GM19023 (cell line): ENCODE results near the gene IRF4.
"Not testable (repeated sequence)": the region's sequence is repeated elsewhere in the genome, so short reads cannot be mapped to it uniquely, and the experiment has no call there.

Experiments used
- ATAC-seq: cut with Tn5 transposase; IDR thresholded peaks from one replicate; pipeline ENCODE4 v1.9.1; 2021; ENCODE audit warnings: mild to moderate bottlenecking, moderate library complexity; ENCODE audit not compliant: unreplicated experiment

IRF4 gene

DNA sequence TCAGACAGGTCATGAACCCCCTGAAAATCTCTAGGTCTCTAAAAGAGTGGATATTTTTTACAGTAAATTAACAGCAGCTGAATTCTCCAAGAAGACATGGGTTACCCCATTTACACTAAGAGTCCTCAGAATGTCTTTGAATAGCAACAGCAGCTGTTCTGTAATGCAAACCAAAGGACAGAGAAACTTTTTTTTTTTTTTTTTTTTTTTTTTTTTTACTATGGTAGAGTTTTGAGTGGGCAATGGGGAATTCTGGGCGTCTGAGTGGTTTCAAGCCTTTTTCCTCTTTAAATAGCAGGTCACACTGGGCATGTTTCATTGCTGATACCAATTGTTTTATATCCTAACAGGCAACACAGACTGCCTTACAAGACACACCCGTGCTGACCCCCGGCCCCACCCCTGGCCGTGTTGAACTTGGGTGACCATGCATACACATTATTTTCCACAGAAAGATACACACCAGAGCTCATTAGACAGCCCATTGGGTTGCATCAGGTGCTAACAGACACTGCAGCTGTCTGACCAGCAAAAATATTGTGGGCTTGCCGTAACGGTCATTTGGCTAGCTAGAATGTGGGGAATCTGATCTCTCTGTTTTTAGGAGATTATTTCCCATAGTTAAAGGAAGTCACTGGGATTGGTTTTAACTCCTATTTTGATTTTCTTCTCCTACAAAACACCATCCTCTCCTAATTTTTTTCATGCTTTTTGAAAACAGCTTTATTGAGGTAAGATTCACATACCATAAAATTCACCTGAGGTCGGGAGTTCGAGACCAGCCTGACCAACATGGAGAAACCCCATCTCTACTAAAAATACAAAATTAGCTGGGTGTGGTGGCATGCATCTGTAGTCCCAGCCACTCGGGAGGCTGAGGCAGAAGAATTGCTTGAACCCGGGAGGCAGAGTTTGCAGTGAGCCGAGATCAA, 26.7 kb upstream of the IRF4 start:
- ATAC-seq = no peak

DNA sequence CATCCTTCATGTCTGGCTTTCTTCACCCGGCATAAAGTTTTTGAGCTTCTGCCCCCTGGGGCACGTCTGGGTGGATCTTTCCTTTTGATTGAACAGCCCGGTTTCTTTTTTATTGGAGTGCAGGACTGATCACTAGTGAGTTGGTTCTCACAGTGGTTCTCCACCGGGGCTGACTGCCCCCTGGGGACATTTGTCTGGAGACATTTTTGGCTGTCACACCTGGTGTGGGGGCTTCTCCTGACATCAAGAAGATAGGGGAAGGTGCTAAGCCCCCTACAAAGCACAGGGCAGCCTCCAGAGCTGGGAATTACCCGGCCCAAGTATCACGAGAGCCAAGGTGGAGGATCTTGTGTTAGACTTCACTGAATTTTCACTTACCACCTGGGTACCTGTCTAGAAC, 25.7 kb upstream of the IRF4 start:
- no peak for ATAC-seq

DNA sequence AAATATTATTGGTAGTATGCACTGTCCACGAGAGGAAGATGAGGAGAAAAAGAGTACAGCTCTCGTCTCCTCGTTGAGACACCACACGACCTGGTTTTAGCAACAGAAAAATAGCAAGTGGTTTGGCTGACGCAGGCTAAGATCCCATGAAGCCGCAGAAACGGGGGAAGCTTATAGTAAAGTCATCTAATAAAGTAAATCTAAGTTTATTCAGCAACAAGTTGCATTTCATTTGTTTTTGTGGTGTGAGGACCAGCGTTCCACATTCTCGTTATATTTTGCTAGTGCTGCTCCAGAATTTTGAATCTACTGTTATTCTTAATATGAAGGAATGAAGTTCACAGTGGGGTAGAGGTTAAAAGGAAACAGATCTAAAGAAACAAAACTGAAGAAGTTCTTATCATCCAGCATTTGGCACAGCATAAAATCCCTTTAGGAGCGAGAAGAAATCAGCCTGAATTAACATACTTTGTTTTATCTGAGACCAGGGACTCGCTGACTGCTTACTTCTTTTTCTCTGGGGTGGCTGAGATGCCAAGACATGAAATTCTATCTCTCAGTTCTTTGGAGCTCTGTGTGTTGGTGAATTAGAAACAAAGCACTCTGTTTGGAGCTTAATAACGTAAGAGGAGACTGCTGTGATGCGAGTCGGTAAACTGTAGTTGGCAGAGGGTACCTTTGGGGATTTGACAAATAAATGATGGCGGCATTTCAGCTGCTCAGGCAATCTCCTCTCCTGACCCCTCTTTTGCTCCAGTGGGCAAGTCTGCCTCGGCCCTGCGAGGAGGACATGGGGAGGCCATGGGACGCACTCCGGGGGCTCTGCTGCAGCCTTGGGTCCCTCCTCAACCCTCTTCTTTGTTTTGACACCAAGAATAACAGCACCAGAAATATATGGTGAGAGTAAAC, 24.9 kb upstream of the IRF4 start:
- ATAC-seq = no peak

DNA sequence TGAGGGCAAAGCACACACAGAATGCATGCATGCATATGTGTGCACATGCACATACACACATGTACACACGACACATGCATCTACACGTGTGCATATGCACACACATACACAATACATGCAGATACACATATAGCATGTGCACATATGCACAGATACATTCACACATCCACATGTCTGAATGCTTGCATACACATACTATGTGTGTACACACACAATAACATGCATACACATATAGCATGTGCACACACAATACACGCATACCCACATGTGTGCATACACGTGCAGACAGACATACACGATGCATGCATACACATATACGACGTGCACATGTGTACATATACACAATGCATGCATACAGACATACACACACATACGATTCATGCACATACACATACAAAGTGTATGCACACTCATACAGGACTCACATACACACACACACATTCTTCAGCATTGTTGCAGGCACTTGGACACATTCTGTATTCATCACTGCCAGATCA, 24.2 kb upstream of the IRF4 start:
- no peak for ATAC-seq

DNA sequence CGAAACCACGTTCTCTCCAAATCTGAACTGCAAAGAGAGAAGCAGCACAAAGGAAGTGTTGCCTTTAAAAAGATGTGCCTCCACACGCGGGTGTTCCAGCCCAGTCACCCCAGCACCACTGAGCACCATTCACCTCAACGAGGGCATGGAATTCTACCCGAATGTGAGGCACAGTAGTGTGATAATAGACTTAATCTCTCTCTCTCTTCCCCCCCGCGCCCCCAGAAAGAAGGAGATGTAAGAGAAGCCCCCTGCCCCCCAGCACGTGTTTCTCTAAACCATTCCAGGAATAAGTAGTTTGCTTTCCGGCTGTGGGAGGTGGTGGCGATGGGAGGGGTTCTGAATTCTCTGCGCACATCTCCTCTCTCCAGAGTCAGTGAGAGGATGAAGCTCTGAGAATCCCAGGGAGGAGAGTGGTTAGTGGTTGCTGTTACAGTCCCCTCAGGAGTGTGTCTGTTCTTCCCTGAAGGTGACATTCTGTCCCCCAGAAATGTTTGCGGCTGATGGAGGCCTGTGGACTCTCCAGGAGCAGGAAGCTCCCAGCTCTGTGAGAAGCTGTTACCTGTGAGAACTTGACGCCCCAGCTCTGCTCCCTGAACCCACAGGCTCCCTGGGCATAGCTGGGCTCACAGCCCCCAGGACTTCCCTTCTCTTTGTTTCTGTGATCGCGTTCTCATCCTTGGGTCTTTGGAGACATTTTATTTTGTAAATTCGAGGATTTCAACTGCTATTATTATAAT, 23.5 kb upstream of the IRF4 start:
- ATAC-seq = no peak

DNA sequence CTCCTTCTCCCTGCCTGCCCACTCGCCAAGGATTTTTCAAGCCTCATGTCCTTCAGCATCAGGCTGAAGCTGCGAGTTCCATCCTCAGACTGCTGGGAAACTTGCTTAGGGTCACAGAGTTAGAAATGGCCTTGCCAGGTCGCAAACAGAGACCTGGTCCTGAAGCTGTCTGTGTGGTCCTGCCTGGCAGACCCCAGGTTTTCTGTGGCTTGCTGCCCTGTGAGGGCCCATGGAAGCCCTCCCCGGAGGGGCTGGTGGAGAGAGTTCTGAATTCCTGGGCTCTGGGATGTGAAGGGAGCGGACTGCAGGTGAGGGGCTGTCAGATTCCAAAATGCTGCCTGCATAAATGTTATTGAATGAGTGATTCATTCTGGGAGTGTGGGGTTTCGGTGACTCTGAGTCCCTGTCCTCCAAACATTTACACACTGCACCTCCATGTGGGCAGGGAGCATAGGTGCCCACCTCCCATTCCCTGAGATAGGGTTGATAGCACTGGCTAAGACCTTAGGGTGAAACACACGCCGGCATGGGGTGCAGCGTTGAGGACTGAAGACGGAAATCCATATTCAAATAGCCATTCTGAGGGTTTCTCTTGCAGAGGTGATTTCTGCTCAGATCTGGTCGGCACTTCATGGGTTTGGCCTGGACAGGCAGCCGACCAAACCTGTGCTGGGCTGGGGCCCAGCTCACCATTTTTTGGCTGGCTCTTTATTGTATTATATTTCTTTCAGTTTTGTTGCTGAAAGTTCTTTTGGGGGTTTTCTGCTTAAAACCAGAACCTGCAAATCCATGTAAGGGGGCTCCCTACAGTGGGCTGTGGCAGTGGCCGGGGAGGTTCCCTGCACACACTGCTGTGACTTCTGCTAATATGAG, 21.8 kb upstream of the IRF4 start:
- no peak for ATAC-seq

DNA sequence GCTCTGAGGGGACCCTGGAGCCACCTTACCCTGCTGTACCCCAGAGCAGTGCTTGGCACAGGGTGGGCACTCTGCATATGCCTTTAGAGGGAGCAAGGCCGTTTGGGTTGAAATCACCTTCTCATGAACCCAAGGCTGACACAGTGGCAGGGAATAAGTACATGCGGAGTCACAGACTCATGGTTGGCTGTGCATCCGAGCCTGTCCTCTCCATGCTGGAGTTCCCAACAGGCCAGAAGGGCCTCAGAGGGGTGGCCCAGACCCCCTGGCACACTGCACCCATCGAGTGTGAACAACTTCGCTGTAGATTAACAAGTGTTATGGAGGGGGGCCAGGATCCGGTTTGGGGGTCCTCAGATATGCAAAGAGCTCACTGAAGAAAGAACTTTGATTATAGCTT, 21.0 kb upstream of the IRF4 start:
- no peak for ATAC-seq

DNA sequence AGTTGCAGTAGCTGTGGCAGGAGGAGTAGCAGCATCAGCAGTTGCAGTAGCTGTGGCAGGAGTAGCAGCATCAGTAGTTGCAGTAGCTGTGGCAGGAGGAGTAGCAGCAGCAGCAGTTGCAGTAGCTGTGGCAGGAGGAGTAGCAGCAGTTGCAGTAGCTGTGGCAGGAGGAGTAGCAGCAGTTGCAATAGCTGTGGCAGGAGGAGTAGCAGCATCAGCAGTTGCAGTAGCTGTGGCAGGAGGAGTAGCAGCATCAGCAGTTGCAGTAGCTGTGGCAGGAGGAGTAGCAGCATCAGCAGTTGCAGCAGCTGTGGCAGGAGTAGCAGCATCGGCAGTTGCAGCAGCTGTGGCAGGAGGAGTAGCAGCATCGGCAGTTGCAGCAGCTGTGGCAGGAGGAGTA, 19.7 kb upstream of the IRF4 start:
- not testable (repeated sequence) for ATAC-seq

DNA sequence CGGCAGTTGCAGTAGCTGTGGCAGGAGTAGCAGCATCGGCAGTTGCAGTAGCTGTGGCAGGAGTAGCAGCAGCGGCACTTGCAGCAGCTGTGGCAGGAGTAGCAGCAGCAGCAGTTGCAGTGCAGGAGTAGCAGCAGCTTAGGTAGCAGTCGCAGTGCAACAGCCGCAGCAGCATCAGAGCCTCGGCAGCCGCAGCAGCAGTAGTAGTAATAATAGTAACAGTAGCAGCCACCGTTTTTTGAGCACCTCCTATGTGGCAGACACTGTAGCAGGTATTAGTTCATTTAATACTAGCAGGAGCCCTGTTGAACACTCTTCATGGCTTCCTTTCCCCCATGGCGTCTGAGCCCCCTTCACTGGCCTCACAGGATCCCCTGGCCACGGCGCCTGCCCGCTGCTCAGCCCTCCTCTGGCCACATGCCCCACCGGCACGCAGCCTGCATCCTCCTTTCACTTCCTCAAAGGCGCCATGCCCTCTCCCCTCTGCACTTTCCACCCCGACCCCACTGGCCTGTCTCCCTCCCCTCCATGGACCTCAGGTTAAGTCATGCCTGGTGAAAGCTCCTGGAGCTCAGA, 19.1 kb upstream of the IRF4 start:
- no peak for ATAC-seq

DNA sequence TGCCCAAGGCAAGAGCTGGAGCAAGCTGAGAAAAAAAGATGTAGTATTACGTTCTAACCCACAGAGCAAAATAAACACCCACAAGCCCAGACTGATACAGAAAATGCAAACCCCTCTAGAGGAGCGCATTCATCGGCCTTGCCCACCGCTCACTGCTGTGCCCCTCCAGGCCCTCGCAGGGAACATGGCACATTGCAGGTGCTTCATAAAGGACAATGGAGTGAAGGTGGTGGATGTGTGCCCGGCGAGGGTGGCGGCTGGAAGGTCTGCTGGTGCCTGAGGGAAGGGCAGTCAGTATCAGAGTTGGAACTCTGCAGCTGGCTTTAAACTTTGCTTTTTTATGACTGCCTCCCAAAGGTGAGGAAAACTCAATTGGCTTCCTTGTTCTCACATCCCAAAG, 18.5 kb upstream of the IRF4 start:
- ATAC-seq = no peak

DNA sequence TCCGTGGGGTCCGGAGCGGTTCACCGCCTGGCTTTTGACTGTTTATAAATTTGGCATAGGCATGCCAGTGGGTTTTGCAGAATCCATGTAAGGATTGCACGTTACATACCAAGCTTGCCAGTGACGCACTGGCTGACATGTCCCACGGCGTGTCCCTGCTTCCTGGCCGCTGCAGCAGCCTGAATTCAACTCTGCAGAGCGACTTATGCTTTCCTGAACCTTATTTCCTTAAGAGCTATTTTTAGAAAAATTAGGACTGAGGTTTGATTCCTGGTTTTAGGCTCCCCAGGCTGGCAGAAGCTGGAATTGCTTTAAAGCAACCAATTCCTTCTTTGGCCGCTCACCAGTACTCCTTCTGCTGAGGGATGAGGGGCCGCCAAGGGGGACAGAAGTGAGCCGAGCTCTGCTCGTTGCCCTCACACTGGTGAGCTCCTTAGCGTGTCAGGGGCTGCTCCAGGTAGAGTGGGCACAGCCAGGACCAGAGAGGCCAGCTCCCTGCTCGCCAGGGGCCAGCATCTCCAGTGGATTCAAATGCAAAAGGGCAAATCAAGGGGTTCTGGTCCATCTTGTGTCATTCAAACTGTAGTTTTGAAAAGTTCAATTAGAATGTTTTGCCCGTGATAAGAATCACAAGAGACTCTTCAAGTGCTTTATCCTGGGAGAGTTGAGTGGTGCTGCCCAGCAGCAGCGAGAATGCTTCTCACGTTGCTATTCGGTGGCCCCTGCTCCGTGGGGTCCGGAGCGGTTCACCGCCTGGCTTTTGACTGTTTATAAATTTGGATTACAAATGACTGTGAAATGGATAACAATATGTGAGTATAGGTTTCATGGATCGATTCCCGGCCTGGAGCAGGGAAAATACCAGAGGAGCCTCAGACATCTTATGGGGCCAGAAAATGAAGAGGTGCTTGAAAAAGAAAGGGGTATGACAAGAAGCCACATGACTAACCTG, 17.5 kb upstream of the IRF4 start:
- no peak for ATAC-seq

DNA sequence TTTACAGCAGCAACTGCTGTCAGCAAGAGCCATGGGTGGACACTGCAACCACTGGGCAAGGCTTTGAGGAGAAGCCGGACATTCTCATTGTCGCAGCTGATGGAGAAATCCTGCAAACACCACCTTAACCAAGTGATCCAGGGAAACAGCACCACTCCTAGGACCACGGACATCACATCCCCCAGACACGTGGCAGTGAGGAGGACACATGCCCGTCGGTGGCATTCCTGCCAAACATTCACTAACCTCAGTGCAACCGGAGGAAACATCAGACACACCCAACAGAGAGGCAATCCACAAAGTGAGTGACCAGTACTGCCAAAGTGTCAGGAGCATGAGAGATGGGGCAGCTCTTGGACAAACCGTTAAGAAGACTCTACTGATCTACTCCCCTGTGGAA, 16.6 kb upstream of the IRF4 start:
- no peak for ATAC-seq

DNA sequence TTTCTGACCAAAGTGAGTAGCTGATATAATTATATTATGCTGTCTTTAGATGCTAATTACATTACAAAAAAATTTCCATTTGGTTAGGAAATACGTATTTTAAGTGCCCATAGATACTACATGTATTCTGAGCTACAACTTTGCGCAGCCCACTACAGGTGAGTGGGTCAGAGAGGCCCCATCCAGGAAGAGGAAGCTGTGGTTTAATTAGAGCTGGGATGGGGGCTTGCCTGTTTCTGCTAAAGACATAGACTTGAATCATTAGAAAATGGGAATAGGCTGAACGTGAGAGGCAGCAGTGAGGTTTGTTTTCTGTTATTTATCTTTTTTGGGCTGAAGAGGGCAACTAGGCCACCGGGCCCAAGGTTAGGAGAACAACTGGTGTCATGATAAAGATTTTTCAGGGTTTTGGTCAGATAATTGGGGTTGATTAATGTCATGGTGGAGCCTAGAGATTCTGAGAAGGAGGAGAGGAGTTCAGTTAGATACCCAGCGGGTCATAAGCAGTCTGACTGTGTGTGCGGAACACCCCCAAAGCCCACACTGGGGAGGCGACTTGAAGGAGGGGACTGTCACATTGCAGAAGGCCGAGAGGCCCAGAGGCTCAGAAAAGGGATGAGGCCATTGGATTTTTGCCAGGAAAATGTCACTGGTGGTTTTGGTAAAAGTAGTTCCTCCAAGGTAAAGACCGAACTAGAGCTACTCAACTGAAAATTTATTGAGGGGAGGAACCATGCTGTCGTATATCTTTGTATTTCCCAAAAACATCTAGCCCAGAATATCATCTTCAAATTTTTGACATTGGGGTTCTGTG, 14.5 kb upstream of the IRF4 start:
- ATAC-seq = no peak

DNA sequence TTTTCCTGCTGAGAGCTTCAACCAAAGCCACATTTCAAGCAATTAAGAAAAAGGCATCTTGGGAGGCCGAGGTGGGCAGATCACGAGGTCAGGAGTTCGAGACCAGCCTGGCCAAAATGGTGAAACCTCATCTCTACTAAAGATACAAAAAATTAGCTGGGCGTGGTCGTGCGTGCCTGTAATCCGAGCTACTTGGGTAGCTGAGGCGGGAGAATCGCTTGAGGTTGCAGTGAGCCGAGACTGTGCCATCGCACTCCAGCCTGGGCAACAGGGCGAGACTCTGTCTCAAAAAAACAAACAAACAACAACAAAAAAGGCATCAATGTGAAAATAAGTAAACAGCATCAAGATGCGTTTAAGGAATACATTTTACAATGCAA, 13.9 kb upstream of the IRF4 start:
- ATAC-seq = not testable (repeated sequence)

DNA sequence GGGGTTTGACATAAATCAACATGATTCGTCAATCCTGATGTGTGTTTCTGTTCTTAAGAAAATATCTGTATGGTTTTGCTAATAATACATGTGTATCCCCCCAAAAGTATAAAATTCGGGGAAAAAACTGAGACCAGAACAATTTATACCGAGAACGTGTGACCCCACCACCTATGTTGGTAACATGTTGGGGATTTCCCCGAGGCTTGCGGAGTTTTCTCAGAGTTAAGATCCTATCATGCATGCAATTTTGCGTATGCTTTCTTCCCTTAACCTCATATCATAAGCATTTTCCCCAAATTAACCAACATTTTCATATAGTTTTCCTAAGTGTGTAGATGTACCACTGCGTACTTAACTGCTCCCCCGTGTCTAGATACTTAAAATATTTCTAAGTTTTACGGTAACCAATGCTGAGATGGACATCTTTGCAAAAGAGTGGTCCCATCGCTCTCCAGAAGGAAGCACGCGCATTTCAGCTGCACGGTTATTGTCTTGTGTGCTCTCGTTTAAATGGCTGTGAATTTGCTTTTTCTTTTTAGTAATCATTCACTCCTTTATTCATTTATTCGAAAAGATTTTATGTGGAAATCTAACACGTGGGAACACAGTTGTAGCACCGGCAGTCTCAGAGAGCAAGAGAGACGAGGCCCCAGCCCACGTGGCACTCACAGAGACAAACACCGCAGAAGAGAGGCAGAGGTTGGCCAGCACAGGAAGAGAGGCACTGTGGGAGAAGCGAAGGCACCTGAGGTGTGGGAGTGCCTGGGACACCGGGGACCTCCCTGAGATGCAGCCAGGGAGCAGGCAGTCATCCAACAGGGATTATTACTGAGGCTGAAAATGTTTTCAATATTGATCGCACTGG, 13.2 kb upstream of the IRF4 start:
- ATAC-seq = no peak

DNA sequence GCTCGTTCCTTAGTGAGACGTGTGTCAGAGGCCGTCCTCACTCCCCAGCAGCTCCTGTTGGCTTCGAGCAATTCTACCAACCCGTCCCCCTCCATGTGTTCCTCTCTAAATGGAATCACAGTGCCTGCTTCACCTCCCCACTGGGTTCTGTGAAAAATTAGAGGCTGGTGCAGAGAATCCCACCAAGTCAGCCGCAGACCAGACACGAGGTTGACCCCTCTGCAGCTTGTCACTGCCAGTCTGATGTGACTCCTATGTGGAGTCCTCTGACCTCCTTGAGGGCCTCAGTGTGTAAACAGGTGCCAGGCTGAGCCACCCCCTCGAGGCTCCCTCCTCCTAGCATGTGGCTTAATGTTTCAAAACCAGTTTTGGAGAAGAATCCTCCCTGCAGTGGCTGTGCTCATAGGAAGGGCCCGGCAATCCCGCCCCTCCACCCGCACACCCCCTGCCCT, 12.6 kb upstream of the IRF4 start:
- no peak for ATAC-seq
